Inferior parietal cortex (tissue), 1 donor: ENCODE measurements around the gene ATG4C.

Experiments
- DNase-seq: peaks from one replicate; pipeline ENCODE4 v3.0.0-alpha.2; 2016; ENCODE audit errors: extremely low spot score

ATG4C gene

DNA sequence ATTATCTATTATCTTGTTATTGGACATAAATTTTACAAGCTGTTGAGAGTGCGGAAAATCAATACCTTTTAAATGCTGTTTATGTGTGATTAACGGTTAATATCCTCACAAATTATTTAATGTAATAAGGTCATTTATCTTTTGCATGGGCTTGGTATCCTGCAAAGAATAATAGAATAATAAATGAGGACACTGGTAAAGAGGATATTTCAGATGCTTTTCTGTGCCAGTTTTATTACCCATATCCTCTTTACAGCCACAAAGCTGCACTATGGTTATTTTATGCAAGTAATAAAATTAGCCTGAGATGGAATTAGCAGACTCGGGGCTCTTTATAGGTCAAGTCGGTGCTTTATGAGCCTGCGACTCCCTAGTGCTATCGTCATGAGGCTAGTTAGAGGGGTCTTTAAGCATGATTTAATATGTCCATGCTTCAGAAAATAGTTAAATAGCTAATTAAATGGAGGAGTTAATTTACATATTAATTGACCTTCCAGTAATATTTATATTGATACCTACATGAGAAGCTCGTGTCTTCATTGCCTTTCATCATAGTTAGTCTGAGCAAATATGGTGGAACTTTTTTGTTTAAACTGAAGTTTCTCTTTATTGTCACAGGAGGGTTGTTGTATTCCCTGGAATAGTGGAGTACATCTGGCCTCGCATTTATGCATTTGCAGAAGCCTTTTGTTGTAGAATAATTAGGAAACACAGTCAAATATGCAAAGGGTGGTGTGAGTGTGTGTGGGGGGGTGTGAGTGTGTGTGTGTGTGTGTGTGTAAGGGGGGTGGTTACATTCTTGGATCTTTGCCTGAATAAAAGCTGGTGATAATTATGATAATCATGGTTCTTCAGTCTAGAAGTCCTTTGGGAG lies 120.3 kb downstream of the ATG4C start:
- DNase-seq = no peak

GRCh38 chr1:62904856-62905225 lies 120.9 kb downstream of the ATG4C start:
- DNase-seq = no peak

DNA sequence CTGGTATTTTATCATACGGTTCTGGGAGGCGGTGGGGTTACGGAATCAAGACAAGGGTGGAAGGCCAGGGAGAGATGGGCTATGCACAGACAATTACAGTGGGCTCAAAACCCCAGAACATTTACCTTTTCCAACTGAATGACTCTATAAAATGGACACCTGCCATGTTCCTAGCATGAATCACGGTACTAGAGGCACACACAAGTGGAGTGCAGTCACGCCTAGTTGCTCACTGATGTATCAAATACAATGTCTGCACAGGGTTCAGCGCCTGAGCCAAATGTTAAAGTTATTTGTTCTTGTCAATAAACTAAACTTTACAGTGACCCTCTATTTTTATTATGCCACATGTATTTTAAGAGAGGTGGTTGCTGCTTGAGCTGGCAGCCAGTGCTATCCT lies 121.4 kb downstream of the ATG4C start:
- no peak for DNase-seq

DNA sequence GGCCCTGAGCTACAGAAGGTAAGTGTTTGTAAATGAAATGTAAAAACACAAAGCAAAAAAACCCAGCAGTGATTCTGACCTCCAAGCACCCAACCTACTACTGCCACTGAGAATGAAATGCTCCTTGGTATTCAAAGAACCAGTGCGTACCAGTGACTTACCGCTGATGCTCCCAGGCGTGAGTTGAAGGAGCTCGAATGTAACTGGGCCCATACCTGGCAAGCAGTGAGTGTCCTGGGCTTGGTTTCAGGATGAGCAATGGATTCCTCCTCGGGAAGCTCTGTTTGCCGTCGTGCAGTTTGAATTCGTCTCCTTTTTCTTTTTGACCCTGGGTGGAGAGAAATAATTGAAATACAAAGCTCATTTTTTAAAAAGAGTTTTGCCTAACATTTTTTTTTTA lies 121.9 kb downstream of the ATG4C start:
- DNase-seq = no peak

GRCh38 chr1:62906428-62906886 lies 122.5 kb downstream of the ATG4C start:
- DNase-seq = no peak

DNA sequence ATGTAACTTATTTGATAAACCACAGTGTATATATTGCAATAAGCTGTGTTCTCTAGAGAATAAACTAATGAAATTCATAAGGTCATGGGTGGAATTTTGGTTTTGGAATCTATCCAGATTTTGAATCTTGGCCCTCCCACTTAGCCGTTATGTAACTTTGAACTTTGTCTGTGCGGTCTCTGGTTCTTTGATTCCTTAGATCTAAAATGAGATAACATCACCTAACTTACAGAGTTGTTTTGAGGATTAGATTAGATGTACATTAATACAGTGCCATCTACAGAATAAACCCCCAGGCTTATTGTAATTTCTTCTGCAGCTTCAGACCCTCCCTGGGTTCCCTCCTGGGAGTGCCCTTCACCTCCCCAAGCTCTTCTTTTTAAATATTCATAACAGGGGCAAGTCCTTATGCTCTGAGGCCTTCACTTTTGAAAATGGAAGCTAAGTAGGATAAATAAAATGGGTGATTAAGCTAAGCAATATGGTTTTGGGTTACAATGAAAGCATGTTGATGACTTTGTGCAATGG lies 124.3 kb downstream of the ATG4C start:
- no peak for DNase-seq

DNA sequence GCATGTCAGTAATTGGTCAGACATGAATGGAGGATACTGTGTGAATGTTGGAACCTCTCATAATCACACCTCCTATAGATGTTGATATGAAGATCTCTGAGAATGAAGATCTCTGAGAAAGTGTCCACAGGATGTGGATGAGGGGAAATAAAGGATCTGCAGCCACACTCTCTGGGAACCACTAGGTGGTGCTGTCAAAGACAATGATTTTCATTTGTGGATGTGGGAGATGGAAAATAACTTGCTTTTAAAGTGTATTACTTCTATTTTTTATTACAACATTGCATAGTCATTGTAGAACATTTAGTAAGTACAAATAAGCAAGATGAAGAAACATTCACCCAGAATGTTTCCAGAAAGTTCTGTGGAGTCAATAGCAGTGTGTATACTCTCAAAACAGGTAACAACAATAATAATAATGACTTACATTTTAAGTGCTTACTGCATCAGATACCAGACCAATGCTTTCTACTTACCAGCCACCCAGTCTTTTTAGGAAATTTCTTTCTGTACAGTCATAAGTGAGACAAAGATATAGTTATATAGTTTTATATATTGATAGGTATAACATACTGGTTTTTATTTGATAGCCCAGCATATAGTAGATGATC lies 128.2 kb downstream of the ATG4C start:
- no peak for DNase-seq
